Mesothelial cell of epicardium (in vitro differentiated cells): ENCODE data around the gene RAPGEF4. TPM values are rescaled to one million over a fixed set of nuclear protein-coding genes. Genes with fewer than 3 reads are reported as not detected.

Experiments used
- DNase-seq, 2 experiments: peaks; one replicate each; pipeline ENCODE4 v3.0.0; 2021; ENCODE audit warnings: low spot score in 2 of 2; ENCODE audit not compliant: unreplicated experiment in 2 of 2
- H3K27ac Mint-ChIP-seq: 2 replicates; pipeline ENCODE4 v1.8.0; 2021; ENCODE audit warnings: mixed read lengths
- H3K27me3 Mint-ChIP-seq: 2 replicates; pipeline ENCODE4 v1.8.0; 2021; ENCODE audit warnings: low read depth, mixed read lengths
- H3K36me3 Mint-ChIP-seq: 2 replicates; pipeline ENCODE4 v1.8.0; 2021; ENCODE audit warnings: mixed read lengths
- H3K4me1 Mint-ChIP-seq: 2 replicates; pipeline ENCODE4 v1.8.0; 2021; ENCODE audit warnings: mixed read lengths
- H3K4me3 Mint-ChIP-seq: 2 replicates; pipeline ENCODE4 v1.8.0; 2021; ENCODE audit warnings: mild to moderate bottlenecking, moderate library complexity, mixed read lengths
- H3K9me3 Mint-ChIP-seq: 2 replicates; pipeline ENCODE4 v1.8.0; 2021; ENCODE audit warnings: mixed read lengths
- total RNA-seq: library from RNA; stranded (reverse); gene quantifications from 3 replicates; pipeline ENCODE4 v1.2.1, GENCODE V29; 2021
- TF ChIP-seq, protein P1 (sequence below): fragments of 200-600 bp; sonication (generic); IDR thresholded peaks from one replicate; pipeline ENCODE4 v1.5.0; 2021; ENCODE audit warnings: antibody characterized with exemption; ENCODE audit not compliant: unreplicated experiment

The RAPGEF4 gene
- total RNA-seq, 1 donor from 2014 or later = 24.7 TPM

DNA sequence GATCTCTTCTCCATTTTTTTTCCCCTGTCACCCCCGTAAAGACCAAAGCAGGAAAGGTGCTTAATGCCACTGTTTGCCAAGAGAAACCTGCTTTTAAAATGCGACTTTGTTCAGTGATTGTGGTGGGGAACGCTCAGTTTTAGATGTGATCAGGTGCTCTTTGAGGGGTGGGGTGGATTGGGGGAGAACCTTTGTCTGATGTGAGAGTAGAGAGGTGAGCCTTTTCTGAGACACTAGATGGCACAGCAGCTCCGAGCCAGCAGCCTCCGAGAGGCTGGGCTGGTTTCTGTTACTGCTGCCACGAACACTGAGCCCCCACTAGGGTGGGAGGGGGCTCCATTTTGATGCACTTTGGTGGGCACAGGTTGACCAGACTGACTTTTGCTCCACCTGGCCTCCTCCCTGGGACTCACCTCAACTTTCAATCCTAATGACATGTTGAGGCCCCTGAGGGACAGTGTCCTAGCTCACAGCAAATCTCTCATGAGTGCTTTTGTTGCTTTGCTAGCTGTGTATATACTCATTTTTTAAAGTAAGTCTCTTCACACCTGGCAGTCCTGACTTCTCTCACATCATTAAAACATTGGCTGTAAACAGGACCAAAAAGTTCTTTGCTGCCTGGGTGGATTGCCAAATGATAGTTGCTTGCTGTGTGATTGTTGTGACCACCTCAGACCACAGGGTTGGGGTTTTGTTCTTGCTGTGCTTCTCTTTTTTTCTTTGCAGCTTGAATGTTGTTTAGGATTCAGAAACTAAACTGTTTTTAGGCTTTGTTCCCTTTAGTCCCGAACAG, 241.8 kb downstream of the RAPGEF4 start:
- TF ChIP-seq, protein P1, sequence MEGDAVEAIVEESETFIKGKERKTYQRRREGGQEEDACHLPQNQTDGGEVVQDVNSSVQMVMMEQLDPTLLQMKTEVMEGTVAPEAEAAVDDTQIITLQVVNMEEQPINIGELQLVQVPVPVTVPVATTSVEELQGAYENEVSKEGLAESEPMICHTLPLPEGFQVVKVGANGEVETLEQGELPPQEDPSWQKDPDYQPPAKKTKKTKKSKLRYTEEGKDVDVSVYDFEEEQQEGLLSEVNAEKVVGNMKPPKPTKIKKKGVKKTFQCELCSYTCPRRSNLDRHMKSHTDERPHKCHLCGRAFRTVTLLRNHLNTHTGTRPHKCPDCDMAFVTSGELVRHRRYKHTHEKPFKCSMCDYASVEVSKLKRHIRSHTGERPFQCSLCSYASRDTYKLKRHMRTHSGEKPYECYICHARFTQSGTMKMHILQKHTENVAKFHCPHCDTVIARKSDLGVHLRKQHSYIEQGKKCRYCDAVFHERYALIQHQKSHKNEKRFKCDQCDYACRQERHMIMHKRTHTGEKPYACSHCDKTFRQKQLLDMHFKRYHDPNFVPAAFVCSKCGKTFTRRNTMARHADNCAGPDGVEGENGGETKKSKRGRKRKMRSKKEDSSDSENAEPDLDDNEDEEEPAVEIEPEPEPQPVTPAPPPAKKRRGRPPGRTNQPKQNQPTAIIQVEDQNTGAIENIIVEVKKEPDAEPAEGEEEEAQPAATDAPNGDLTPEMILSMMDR = no peak
- H3K27ac Mint-ChIP-seq = peak overlapping the region; percentile 37
- H3K4me1 Mint-ChIP-seq = peaks cover 32% of the 10 kb centered on the region
- no peak for DNase-seq
- H3K36me3 Mint-ChIP-seq = no peaks in the 10 kb centered on the region
- H3K9me3 Mint-ChIP-seq = no peaks in the 10 kb centered on the region
- H3K27me3 Mint-ChIP-seq = no peaks in the 10 kb centered on the region
- no peak overlapping the region for H3K4me3 Mint-ChIP-seq

DNA sequence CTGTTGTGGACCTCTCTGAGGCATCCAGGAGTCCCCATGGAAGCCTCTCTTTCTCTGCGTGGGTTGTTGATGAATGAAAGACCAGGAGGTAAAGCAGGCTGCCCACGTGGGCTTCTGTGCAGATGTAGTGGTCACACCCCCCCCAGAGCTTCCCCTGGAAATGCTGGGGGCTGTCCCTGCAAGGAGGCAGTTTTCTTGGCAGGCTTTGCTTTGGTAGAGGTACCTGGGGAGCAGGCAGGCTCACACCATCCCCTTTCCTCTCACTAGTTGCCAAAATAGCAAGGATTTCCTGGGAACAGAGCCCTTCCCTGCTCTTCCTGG, 242.4 kb downstream of the RAPGEF4 start:
- Mint-ChIP-seq H3K27ac (no peak overlapping the region), H3K36me3 (no peaks in the 10 kb centered on the region), H3K27me3 (no peaks in the 10 kb centered on the region), H3K4me3 (no peak overlapping the region), H3K9me3 (no peaks in the 10 kb centered on the region), H3K4me1 (peaks cover 32% of the 10 kb centered on the region)
- TF ChIP-seq, protein P1 = no peak
- no peak for DNase-seq

DNA sequence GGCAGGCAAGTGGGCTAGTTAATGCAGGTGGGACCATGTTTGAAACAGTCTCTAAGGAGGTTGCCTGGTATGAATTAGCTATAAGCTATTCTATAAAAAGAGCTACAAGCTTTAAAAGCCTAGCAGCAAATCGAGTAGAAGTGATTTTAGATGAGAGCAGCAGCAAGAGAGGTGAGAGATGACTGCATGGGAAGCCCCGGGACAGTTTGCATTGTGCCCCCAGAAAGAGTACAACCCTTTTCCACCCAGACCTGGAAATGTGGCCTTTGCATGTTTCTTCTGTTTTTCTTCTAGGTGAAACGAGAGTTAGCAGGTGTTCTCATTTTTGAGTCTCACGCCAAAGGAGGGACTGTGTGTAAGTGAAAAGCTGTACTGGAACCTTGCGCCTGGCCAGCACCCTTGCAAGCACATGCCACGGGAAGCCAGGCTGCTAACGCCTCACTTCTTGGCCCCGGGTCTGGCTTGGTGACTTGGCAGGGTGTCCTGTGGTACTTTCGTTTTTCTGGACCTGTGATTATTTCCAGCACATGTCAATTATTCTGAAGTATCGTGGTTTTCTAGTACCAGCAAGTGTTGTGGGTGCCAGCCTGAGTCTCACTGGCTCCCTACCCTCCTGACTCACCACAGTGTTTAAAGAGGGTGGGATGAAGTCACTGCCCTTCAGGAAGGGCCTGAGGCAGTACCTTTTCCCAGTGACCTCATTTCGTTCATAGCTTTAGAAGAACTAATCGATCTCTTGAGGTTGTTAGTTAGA, 249.7 kb downstream of the RAPGEF4 start:
- no peak overlapping the region for H3K27ac Mint-ChIP-seq

GRCh38 chr2:172986040-172986439, 250.4 kb downstream of the RAPGEF4 start:
- Mint-ChIP-seq H3K27ac (no peak overlapping the region), H3K4me1 (peaks cover 28% of the 10 kb centered on the region), H3K27me3 (no peaks in the 10 kb centered on the region), H3K9me3 (no peaks in the 10 kb centered on the region), H3K36me3 (peaks cover 3% of the 10 kb centered on the region), H3K4me3 (no peak overlapping the region)
- no peak for DNase-seq
- TF ChIP-seq, protein P1 = no peak

More for the DNA sequence above, 249.7 kb downstream of the RAPGEF4 start:
- Mint-ChIP-seq H3K27me3 (no peaks in the 10 kb centered on the region), H3K36me3 (peaks cover 3% of the 10 kb centered on the region), H3K4me3 (no peak overlapping the region), H3K9me3 (no peaks in the 10 kb centered on the region), H3K4me1 (peaks cover 22% of the 10 kb centered on the region)
- DNase-seq = no peak
- TF ChIP-seq, protein P1 = no peak

- Mint-ChIP-seq H3K4me1 (peaks cover 28% of the 10 kb centered on the region), H3K4me3 (no peak overlapping the region), H3K27me3 (no peaks in the 10 kb centered on the region), H3K9me3 (no peaks in the 10 kb centered on the region), H3K27ac (no peak overlapping the region), H3K36me3 (peaks cover 9% of the 10 kb centered on the region)
- TF ChIP-seq, protein P1 = no peak
- DNase-seq = no peak
Observed at GRCh38 chr2:172988728-172989127, 253.1 kb downstream of the RAPGEF4 start.
